HepG2 (cell line): ENCODE measurements around the gene CBLB. TPM values are rescaled to one million over a fixed set of nuclear protein-coding genes. Genes with fewer than 3 reads are reported as not detected.

ENCODE experiments used
- ATAC-seq: fragments of 200-7000 bp; cut with Tn5 transposase; 3 replicates; pipeline ENCODE4 v1.9.1; 2020; ENCODE audit warnings: mild to moderate bottlenecking, moderate library complexity
- BruUV-seq: library from RNA; stranded (reverse); fragments of 400-500 nt; replicated peaks from 2 replicates; lab custom pipeline; 2021; lab: Mats Ljungman, UMichigan
- CTCF ChIA-PET: fragments of 300-600 bp; formaldehyde crosslinking; extraction: SDS; loops from one replicate; lab custom pipeline; 2021; ENCODE audit warnings: low total read pairs, inconsistent platforms, low intra/inter-chr PET ratio; lab: Yijun Ruan, JAX
- POLR2A ChIA-PET: fragments of 350-600 bp; sonication (Branson Sonifier 250); formaldehyde crosslinking; loops from one replicate; lab custom pipeline; 2020; ENCODE audit warnings: antibody characterized with exemption, inconsistent platforms; lab: Yijun Ruan, JAX
- DNase-seq: peaks from one replicate; pipeline ENCODE4 v3.0.0-alpha.2; 2015; ENCODE audit warnings: low spot score
- FAIRE-seq: peaks from 3 replicates; lab custom pipeline; 2011; peaks lifted over from hg19 to GRCh38; lab: Jason Lieb, UNC
- H2AFZ ChIP-seq: one replicate; pipeline ENCODE4 v1.6.1; 2011; ENCODE audit warnings: low read length, inconsistent platforms
- H3K27ac ChIP-seq: fragments of 300-600 bp; 3 replicates; pipeline ENCODE4 v1.8.0; 2011; ENCODE audit warnings: mixed run types, mild to moderate bottlenecking, mixed read lengths, low read length, inconsistent platforms; ENCODE audit not compliant: insufficient read depth; ENCODE audit errors: extremely low read length
- H3K27me3 ChIP-seq, 2 experiments: fragments of 200-600 bp in 1 of 2; 2 replicates in 1 of 2; 3 replicates in 1 of 2; pipeline versions ENCODE4 v1.6.0 to v1.8.0; 2011; ENCODE audit warnings: low read length in 2 of 2, mild to moderate bottlenecking in 2 of 2, moderate library complexity in 2 of 2, inconsistent platforms in 1 of 2; ENCODE audit not compliant: insufficient read depth in 2 of 2, control insufficient read depth in 1 of 2
- H3K36me3 ChIP-seq, 2 experiments: fragments of 200-600 bp in 1 of 2; replicated peaks in 1 of 2; 2 replicates in 1 of 2; 3 replicates in 1 of 2; pipeline versions ENCODE4 v1.5.1 to v1.8.0; 2011; ENCODE audit warnings: low read length in 2 of 2, inconsistent platforms in 1 of 2; ENCODE audit not compliant: insufficient read depth in 2 of 2, control insufficient read depth in 1 of 2
- H3K4me1 ChIP-seq: 2 replicates; pipeline ENCODE4 v1.5.1; 2012; ENCODE audit warnings: low read length, inconsistent platforms; ENCODE audit not compliant: insufficient read depth
- H3K4me2 ChIP-seq: 2 replicates; pipeline ENCODE4 v1.6.0; 2011; ENCODE audit warnings: low read depth, low read length, inconsistent platforms
- H3K4me3 ChIP-seq, 3 experiments: fragments of 200-600 bp in 1 of 3; sonication (generic), shearing (Covaris generic) in 1 of 3; replicated peaks in 1 of 3; 2 replicates each; pipeline ENCODE4 v1.5.1; 2011 to 2016; ENCODE audit warnings: low read length in 3 of 3, inconsistent platforms in 2 of 3, low read depth in 2 of 3, mild to moderate bottlenecking in 2 of 3, control low read depth in 1 of 3, mixed read lengths in 1 of 3; ENCODE audit not compliant: insufficient read depth in 1 of 3
- H3K79me2 ChIP-seq: one replicate; pipeline ENCODE4 v1.6.1; 2011; ENCODE audit warnings: low read length, inconsistent platforms; ENCODE audit not compliant: insufficient read depth
- H3K9ac ChIP-seq: 2 replicates; pipeline ENCODE4 v1.6.0; 2011; ENCODE audit warnings: mild to moderate bottlenecking, low read depth, low read length, inconsistent platforms; ENCODE audit not compliant: insufficient read depth
- H3K9me3 ChIP-seq: 2 replicates; pipeline ENCODE4 v1.5.1; 2012; ENCODE audit warnings: mild to moderate bottlenecking, low read length
- H4K20me1 ChIP-seq: 2 replicates; pipeline ENCODE4 v1.6.0; 2011; ENCODE audit warnings: inconsistent platforms, mild to moderate bottlenecking, low read length, moderate library complexity; ENCODE audit not compliant: insufficient read depth
- AKAP8 ChIP-seq: sonication (generic); formaldehyde crosslinking; IDR thresholded peaks from 2 replicates; pipeline ENCODE4 v1.5.1; 2020; ENCODE audit warnings: mild to moderate bottlenecking, missing genetic modification reagents
- CEBPB ChIP-seq: IDR thresholded peaks from 2 replicates; pipeline ENCODE4 v1.6.1; 2011; ENCODE audit warnings: low read depth, low read length, improper control_type of control experiment, borderline replicate concordance
- DNMT1 ChIP-seq: sonication (generic); formaldehyde crosslinking; IDR thresholded peaks from 2 replicates; pipeline ENCODE4 v1.5.1; 2020; ENCODE audit warnings: mild to moderate bottlenecking, missing genetic modification reagents
- GABPB1 ChIP-seq: IDR thresholded peaks from 2 replicates; pipeline ENCODE4 v1.6.1; 2016; ENCODE audit warnings: mild to moderate bottlenecking, missing genetic modification reagents, moderate library complexity, missing compliant biosample characterization
- HNRNPUL1 ChIP-seq: fragments of 200-400 bp; formaldehyde crosslinking; IDR thresholded peaks from 2 replicates; pipeline ENCODE4 v1.6.1; 2017; ENCODE audit warnings: low read depth, mild to moderate bottlenecking, low read length, moderate library complexity
- NBN ChIP-seq: fragments of 450-650 bp; conservative IDR thresholded peaks from 2 replicates; pipeline ENCODE4 v1.6.1; 2017
- TBP ChIP-seq: sonication (generic); formaldehyde crosslinking; IDR thresholded peaks from 2 replicates; pipeline ENCODE4 v1.5.0; 2020; ENCODE audit warnings: missing genetic modification reagents
- TEAD2 ChIP-seq: sonication (generic); formaldehyde crosslinking; IDR thresholded peaks from 2 replicates; pipeline ENCODE4 v1.9.0; 2021; ENCODE audit warnings: missing genetic modification reagents
- ZFP36L2 ChIP-seq: sonication (generic); formaldehyde crosslinking; IDR thresholded peaks from 2 replicates; pipeline ENCODE4 v1.4.0; 2020; ENCODE audit warnings: missing genetic modification reagents
- ZFY ChIP-seq: sonication (generic); formaldehyde crosslinking; IDR thresholded peaks from 2 replicates; pipeline ENCODE4 v1.4.0; 2020; ENCODE audit warnings: missing genetic modification reagents
- ZNF720 ChIP-seq: sonication (generic); formaldehyde crosslinking; IDR thresholded peaks from 2 replicates; pipeline ENCODE4 v1.4.0; 2020; ENCODE audit warnings: missing genetic modification reagents
- ZNF83 ChIP-seq: sonication (generic); formaldehyde crosslinking; IDR thresholded peaks from 2 replicates; pipeline ENCODE4 v1.4.0; 2020; ENCODE audit warnings: missing genetic modification reagents, mild to moderate bottlenecking, borderline replicate concordance
- WGBS: methylation state at CpG from one replicate; pipeline ENCODE4 v1.1.6; 2017; ENCODE audit warnings: low lambda C conversion rate; 5-methylcytosine and 5-hydroxymethylcytosine counted together
- in situ Hi-C: cut with HindIII; loops from 2 replicates; pipeline ENCODE4 v1.10.0; 2017; ENCODE audit warnings: low pct_unique_long_range_greater_than_20kb; ENCODE audit not compliant: extremely low pct_ligation_motif_present
- intact Hi-C: fragments of 100-400 bp; cut with micrococcal nuclease; formaldehyde crosslinking; loops from one replicate; pipeline ENCODE4 v1.10.0; 2022; ENCODE audit not compliant: unreplicated experiment
- polyA plus RNA-seq, 8 experiments: library from polyadenylated mRNA; depleted of rRNA in 3 of 8; stranded (reverse) in 7 of 8; unstranded in 1 of 8; fragments of >200 nt; fragmentation: Illumina TruSeq in 4 of 8; extraction: Trizol in 4 of 8; gene quantifications; 2 replicates each; pipeline versions ENCODE4 v1.2.1 to v1.2.3, GENCODE V29; 2011 to 2016; ENCODE audit warnings: low read depth in 4 of 8, missing spikeins in 1 of 8, mixed read lengths in 1 of 8; ENCODE audit not compliant: insufficient read depth in 1 of 8
- total RNA-seq, 5 experiments: library from RNA; depleted of rRNA; stranded (reverse); fragments of >200 nt; fragmentation: Illumina TruSeq; extraction: Trizol; gene quantifications; 2 replicates each; pipeline ENCODE4 v1.2.3, GENCODE V29; 2016; ENCODE audit warnings: low read depth in 1 of 5
- TF ChIP-seq, protein P1 (sequence below): sonication (generic); formaldehyde crosslinking; IDR thresholded peaks from 2 replicates; pipeline ENCODE4 v1.5.0; 2020; ENCODE audit warnings: missing genetic modification reagents, mild to moderate bottlenecking, borderline replicate concordance

Gene CBLB
- total and polyA plus RNA-seq, 2 of the 13 experiments (the other 11 are each of a cell fraction or from before 2014, with no cell fraction given): 9.8 to 16.4 TPM

GRCh38 chr3:105904678-105905284 is 36.0 kb upstream of the CBLB start:
- DNase-seq (no peak), ATAC-seq (no peak)
- WGBS: 41% methylated on average over 5 of the region's 5 CpGs
- H2AFZ ChIP-seq: no peak overlapping the region
- no peaks in the 10 kb centered on the region for H4K20me1 ChIP-seq
- H3K4me1 ChIP-seq: no peaks in the 10 kb centered on the region
- no peaks in the 10 kb centered on the region for H3K36me3 ChIP-seq
- H3K27me3 ChIP-seq: no peaks in the 10 kb centered on the region
- TF ChIP-seq DNMT1 (CRISPR knock-in tag) (no peak), TBP (no peak), TEAD2 (CRISPR knock-in tag) (no peak), AKAP8 (CRISPR knock-in tag) (no peak), CEBPB (no peak), GABPB1 (CRISPR knock-in tag) (no peak)
- TF ChIP-seq, all 625 proteins: peak for 0
- FAIRE-seq: no peak
- ChIA-PET CTCF (no interaction called here), POLR2A (no interaction called here)
- H3K9me3 ChIP-seq: no peaks in the 10 kb centered on the region
- in situ Hi-C loops: no loop called here
- no peaks in the 10 kb centered on the region for H3K79me2 ChIP-seq
- intact Hi-C loops: no loop called here
- H3K9ac ChIP-seq: no peak overlapping the region
- no peak overlapping the region for H3K4me3 ChIP-seq
- H3K4me2 ChIP-seq: no peak overlapping the region
- no TSS peak for BruUV-seq
- no peak overlapping the region for H3K27ac ChIP-seq

- no peak for FAIRE-seq
- BruUV-seq: no TSS peak
- DNase-seq: no peak
- CTCF ChIA-PET: no interaction called here
- no peak for ATAC-seq
- intact Hi-C loops: no loop called here
- no peak overlapping the region for H3K4me3 ChIP-seq
- no peaks in the 10 kb centered on the region for H3K79me2 ChIP-seq
- H3K4me1 ChIP-seq: no peaks in the 10 kb centered on the region
- no peaks in the 10 kb centered on the region for H4K20me1 ChIP-seq
- H3K27ac ChIP-seq: no peak overlapping the region
- H3K4me2 ChIP-seq: no peak overlapping the region
- H3K27me3 ChIP-seq: no peaks in the 10 kb centered on the region
- 6% methylated on average over 1 of the region's 1 CpG for WGBS
- no peak overlapping the region for H2AFZ ChIP-seq
- TF ChIP-seq NBN (no peak), ZNF83 (CRISPR knock-in tag) (no peak), ZFP36L2 (no peak), HNRNPUL1 (no peak), ZNF720 (CRISPR knock-in tag) (no peak), ZFY (CRISPR knock-in tag) (no peak)
- TF ChIP-seq, protein P1, sequence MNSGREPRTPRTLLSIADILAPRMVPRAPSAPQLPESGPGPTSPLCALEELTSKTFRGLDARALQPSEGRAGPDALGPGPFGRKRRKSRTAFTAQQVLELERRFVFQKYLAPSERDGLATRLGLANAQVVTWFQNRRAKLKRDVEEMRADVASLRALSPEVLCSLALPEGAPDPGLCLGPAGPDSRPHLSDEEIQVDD: no peak
- H3K36me3 ChIP-seq: no peaks in the 10 kb centered on the region
- in situ Hi-C loops: no loop called here
- no peak overlapping the region for H3K9ac ChIP-seq
- no peaks in the 10 kb centered on the region for H3K9me3 ChIP-seq
- POLR2A ChIA-PET: no interaction called here
Observed at GRCh38 chr3:105904251-105904650, 35.4 kb upstream of the CBLB start.
